CD8-positive, alpha-beta memory T cell (primary cell): ENCODE results near the gene KISS1. TPM values are rescaled to one million over a fixed set of nuclear protein-coding genes. Genes with fewer than 3 reads are reported as not detected.

ENCODE experiments used
- CTCF ChIA-PET: fragments of 350-600 bp; sonication (Branson Sonifier 250); formaldehyde crosslinking; loops from one replicate; lab custom pipeline; 2021; ENCODE audit warnings: antibody characterized with exemption; lab: Charles Lee
- POLR2A ChIA-PET: fragments of 350-600 bp; sonication (Branson Sonifier 250); formaldehyde crosslinking; loops from one replicate; lab custom pipeline; 2021; ENCODE audit warnings: antibody characterized with exemption; lab: Charles Lee
- DNase-seq, 5 donors: peaks; one replicate each; pipeline versions ENCODE4 v3.0.0 to v3.0.0-alpha.2; 2020 to 2022; ENCODE audit warnings: mixed read lengths in 1 of 5
- H3K27ac ChIP-seq: one replicate; pipeline ENCODE4 v1.7.0; 2013; ENCODE audit warnings: low read depth, mild to moderate bottlenecking, low read length, moderate library complexity
- H3K27me3 ChIP-seq: 2 replicates; pipeline ENCODE4 v1.7.0; 2013; ENCODE audit warnings: low read length, mild to moderate bottlenecking; ENCODE audit not compliant: insufficient read depth, poor library complexity, severe bottlenecking
- H3K36me3 ChIP-seq: 2 replicates; pipeline ENCODE4 v1.7.0; 2013; ENCODE audit warnings: mild to moderate bottlenecking, low read length, moderate library complexity; ENCODE audit not compliant: insufficient read depth
- H3K4me1 ChIP-seq: 2 replicates; pipeline ENCODE4 v1.7.0; 2013; ENCODE audit warnings: mild to moderate bottlenecking, low read length, moderate library complexity; ENCODE audit not compliant: insufficient read depth
- H3K4me3 ChIP-seq: 2 replicates; pipeline ENCODE4 v1.7.0; 2013; ENCODE audit warnings: mild to moderate bottlenecking, low read length
- H3K9me3 ChIP-seq: 2 replicates; pipeline ENCODE4 v1.7.0; 2013; ENCODE audit warnings: mild to moderate bottlenecking, low read length
- H3K27ac Mint-ChIP-seq, 8 donors: one replicate each; pipeline ENCODE4 v1.8.0; 2020 to 2021; ENCODE audit warnings: mixed read lengths in 8 of 8, mild to moderate bottlenecking in 6 of 8, inconsistent platforms in 3 of 8, moderate library complexity in 3 of 8
- H3K27me3 Mint-ChIP-seq, 2 donors: one replicate each; pipeline ENCODE4 v1.8.0; 2020 to 2021; ENCODE audit warnings: mixed read lengths in 2 of 2, mild to moderate bottlenecking in 1 of 2, moderate library complexity in 1 of 2
- H3K36me3 Mint-ChIP-seq, 3 donors: one replicate each; pipeline ENCODE4 v1.8.0; 2020 to 2021; ENCODE audit warnings: mixed read lengths in 3 of 3, inconsistent platforms in 1 of 3, mild to moderate bottlenecking in 1 of 3
- H3K4me1 Mint-ChIP-seq, 3 donors: one replicate each; pipeline ENCODE4 v1.8.0; 2020 to 2021; ENCODE audit warnings: mixed read lengths in 3 of 3, inconsistent platforms in 1 of 3, mild to moderate bottlenecking in 1 of 3
- H3K4me3 Mint-ChIP-seq, 7 donors: one replicate each; pipeline ENCODE4 v1.8.0; 2020 to 2021; ENCODE audit warnings: mixed read lengths in 7 of 7, mild to moderate bottlenecking in 6 of 7, moderate library complexity in 4 of 7, inconsistent platforms in 2 of 7
- H3K9me3 Mint-ChIP-seq, 5 donors: one replicate each; pipeline ENCODE4 v1.8.0; 2020 to 2022; ENCODE audit warnings: mixed read lengths in 5 of 5, mild to moderate bottlenecking in 3 of 5, moderate library complexity in 2 of 5, inconsistent platforms in 1 of 5
- polyA plus RNA-seq: library from polyadenylated mRNA; unstranded; fragments of 300-500 nt; fragmentation: Illumina TruSeq; gene quantifications from one replicate; pipeline ENCODE4 v1.2.3, GENCODE V29; 2021
- total RNA-seq, 2 experiments: library from RNA; stranded (reverse); gene quantifications; one replicate each; pipeline ENCODE4 v1.2.3, GENCODE V29; 2021

Gene KISS1
- total and polyA plus RNA-seq, 3 experiments from 2014 or later, result not detected

- ChIA-PET POLR2A (no interaction called here), CTCF (interaction anchor here (0.6 kb wide), 1 partner anchor 537 kb away, joined by 3 read pairs; no protein-coding TSS in a partner anchor)
- no peak for DNase-seq
- no peaks in the 10 kb centered on the region for H3K36me3 ChIP-seq
- no peak overlapping the region for H3K4me3 ChIP-seq
- no peaks in the 10 kb centered on the region for H3K4me1 ChIP-seq
- H3K9me3 Mint-ChIP-seq, result no peaks in the 10 kb centered on the region
- H3K27ac Mint-ChIP-seq, result no peak overlapping the region
- peaks cover 4 to 5% of the 10 kb centered on the region in 2 donors for H3K27me3 Mint-ChIP-seq
- no peak overlapping the region for H3K4me3 Mint-ChIP-seq
- H3K27me3 ChIP-seq, result no peaks in the 10 kb centered on the region
- no peak overlapping the region for H3K27ac ChIP-seq
- peaks cover 0 to 5% (median 0%) of the 10 kb centered on the region in 3 donors for H3K4me1 Mint-ChIP-seq
- H3K36me3 Mint-ChIP-seq, result no peaks in the 10 kb centered on the region
- no peaks in the 10 kb centered on the region for H3K9me3 ChIP-seq
Observed at GRCh38 chr1:204223129-204223860, 27.0 kb upstream of the KISS1 start.

- no peaks in the 10 kb centered on the region for H3K9me3 Mint-ChIP-seq
Observed at GRCh38 chr1:204222764-204223055, 26.4 kb upstream of the KISS1 start.

GRCh38 chr1:204222006-204222763 is 25.9 kb upstream of the KISS1 start:
- CTCF ChIA-PET, result interaction anchor here (0.6 kb wide), 1 partner anchor 536 kb away, joined by 3 read pairs; no protein-coding TSS in a partner anchor
- no peak overlapping the region for H3K4me3 Mint-ChIP-seq
- H3K27me3 Mint-ChIP-seq, result peaks cover 1 to 10% of the 10 kb centered on the region in 2 donors
- Histone ChIP-seq H3K9me3 (no peaks in the 10 kb centered on the region), H3K4me1 (no peaks in the 10 kb centered on the region), H3K36me3 (no peaks in the 10 kb centered on the region), H3K4me3 (no peak overlapping the region), H3K27me3 (no peaks in the 10 kb centered on the region), H3K27ac (no peak overlapping the region)
- H3K36me3 Mint-ChIP-seq, result no peaks in the 10 kb centered on the region
- peaks cover 0 to 5% (median 0%) of the 10 kb centered on the region in 3 donors for H3K4me1 Mint-ChIP-seq
- POLR2A ChIA-PET, result no interaction called here
- no peaks in the 10 kb centered on the region for H3K9me3 Mint-ChIP-seq
- H3K27ac Mint-ChIP-seq, result peak overlapping the region in 1 of 8 donors; percentile 36
- DNase-seq, result no peak

More at GRCh38 chr1:204222764-204223055, 26.4 kb upstream of the KISS1 start:
- peaks cover 0 to 5% (median 0%) of the 10 kb centered on the region in 3 donors for H3K4me1 Mint-ChIP-seq
- no peaks in the 10 kb centered on the region for H3K36me3 Mint-ChIP-seq
- H3K27me3 ChIP-seq, result no peaks in the 10 kb centered on the region
- no peak for DNase-seq
- CTCF ChIA-PET, result interaction anchor here (0.6 kb wide), 1 partner anchor 537 kb away, joined by 3 read pairs; no protein-coding TSS in a partner anchor
- H3K36me3 ChIP-seq, result no peaks in the 10 kb centered on the region
- H3K27ac Mint-ChIP-seq, result no peak overlapping the region
- H3K4me3 ChIP-seq, result no peak overlapping the region
- no peak overlapping the region for H3K27ac ChIP-seq
- POLR2A ChIA-PET, result no interaction called here
- no peaks in the 10 kb centered on the region for H3K4me1 ChIP-seq
- no peak overlapping the region for H3K4me3 Mint-ChIP-seq
- no peaks in the 10 kb centered on the region for H3K9me3 ChIP-seq
- peaks cover 4 to 10% of the 10 kb centered on the region in 2 donors for H3K27me3 Mint-ChIP-seq

- Mint-ChIP-seq H3K27me3 (peaks cover 1 to 10% of the 10 kb centered on the region in 2 donors), H3K9me3 (no peaks in the 10 kb centered on the region), H3K4me3 (no peak overlapping the region), H3K27ac (no peak overlapping the region), H3K36me3 (no peaks in the 10 kb centered on the region), H3K4me1 (peaks cover 0 to 5% (median 0%) of the 10 kb centered on the region in 3 donors)
- no peak overlapping the region for H3K27ac ChIP-seq
- ChIA-PET POLR2A (no interaction called here), CTCF (no interaction called here)
- H3K4me3 ChIP-seq, result no peak overlapping the region
- no peaks in the 10 kb centered on the region for H3K36me3 ChIP-seq
- H3K27me3 ChIP-seq, result no peaks in the 10 kb centered on the region
- DNase-seq, result no peak
- no peaks in the 10 kb centered on the region for H3K4me1 ChIP-seq
- H3K9me3 ChIP-seq, result no peaks in the 10 kb centered on the region
Observed at GRCh38 chr1:204221271-204221670, 25.0 kb upstream of the KISS1 start.

GRCh38 chr1:204219971-204220616 is 23.8 kb upstream of the KISS1 start:
- Histone ChIP-seq H3K4me3 (no peak overlapping the region), H3K36me3 (no peaks in the 10 kb centered on the region), H3K9me3 (no peaks in the 10 kb centered on the region), H3K4me1 (no peaks in the 10 kb centered on the region), H3K27ac (no peak overlapping the region), H3K27me3 (no peaks in the 10 kb centered on the region)
- H3K36me3 Mint-ChIP-seq, result no peaks in the 10 kb centered on the region
- ChIA-PET CTCF (interaction anchor here (1.1 kb wide), 1 partner anchor 13 kb away, joined by 5 read pairs; no protein-coding TSS in a partner anchor), POLR2A (no interaction called here)
- H3K4me3 Mint-ChIP-seq, result no peak overlapping the region
- H3K4me1 Mint-ChIP-seq, result peaks cover 0 to 5% (median 0%) of the 10 kb centered on the region in 3 donors
- no peak for DNase-seq
- peaks cover 1 to 10% of the 10 kb centered on the region in 2 donors for H3K27me3 Mint-ChIP-seq
- H3K9me3 Mint-ChIP-seq, result no peaks in the 10 kb centered on the region
- H3K27ac Mint-ChIP-seq, result no peak overlapping the region

- no peak for DNase-seq
- no peaks in the 10 kb centered on the region for H3K9me3 Mint-ChIP-seq
- no peaks in the 10 kb centered on the region for H3K9me3 ChIP-seq
- no peak overlapping the region for H3K4me3 ChIP-seq
- no peak overlapping the region for H3K27ac ChIP-seq
- POLR2A ChIA-PET, result no interaction called here
- peaks cover 1 to 15% of the 10 kb centered on the region in 2 donors for H3K27me3 Mint-ChIP-seq
- H3K36me3 ChIP-seq, result no peaks in the 10 kb centered on the region
- H3K4me3 Mint-ChIP-seq, result no peak overlapping the region
- H3K27ac Mint-ChIP-seq, result no peak overlapping the region
- no peaks in the 10 kb centered on the region for H3K36me3 Mint-ChIP-seq
- peaks cover 5% of the 10 kb centered on the region for H3K4me1 ChIP-seq
- no peaks in the 10 kb centered on the region for H3K27me3 ChIP-seq
- H3K4me1 Mint-ChIP-seq, result peaks cover 4 to 8% (median 5%) of the 10 kb centered on the region in 3 donors
- CTCF ChIA-PET, result no interaction called here
Observed at GRCh38 chr1:204218552-204218951, 22.3 kb upstream of the KISS1 start.

DNA sequence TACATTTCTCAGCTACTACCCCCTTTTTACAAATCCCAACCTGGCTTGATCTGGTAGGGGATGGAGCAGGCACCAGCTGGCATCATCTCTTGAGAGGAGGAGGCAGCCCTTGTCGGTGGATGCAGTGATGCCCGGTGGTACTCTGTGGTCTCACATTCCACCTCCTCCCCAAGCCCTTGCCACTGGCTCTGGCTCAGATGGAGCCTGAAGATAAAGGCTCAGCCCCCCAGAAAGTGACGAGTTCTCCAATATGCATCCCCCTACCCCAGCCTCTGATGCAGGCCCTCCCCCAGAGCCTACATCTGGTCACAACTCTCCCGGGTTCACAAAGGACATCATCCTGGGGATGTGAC is 21.3 kb upstream of the KISS1 start:
- Mint-ChIP-seq H3K4me1 (peaks cover 4 to 8% (median 5%) of the 10 kb centered on the region in 3 donors), H3K27ac (no peak overlapping the region), H3K36me3 (no peaks in the 10 kb centered on the region), H3K9me3 (no peaks in the 10 kb centered on the region), H3K27me3 (peaks cover 1 to 15% of the 10 kb centered on the region in 2 donors), H3K4me3 (no peak overlapping the region)
- H3K9me3 ChIP-seq, result no peaks in the 10 kb centered on the region
- no peaks in the 10 kb centered on the region for H3K36me3 ChIP-seq
- peaks cover 10% of the 10 kb centered on the region for H3K4me1 ChIP-seq
- no peak for DNase-seq
- CTCF ChIA-PET, result no interaction called here
- H3K27me3 ChIP-seq, result no peaks in the 10 kb centered on the region
- no peak overlapping the region for H3K4me3 ChIP-seq
- no peak overlapping the region for H3K27ac ChIP-seq
- POLR2A ChIA-PET, result no interaction called here
